HUDEP-2 (cell line): ENCODE data around the gene OGG1.
A peak's percentile ranks its signal among the peaks of the same experiment; 100 is the strongest.

ENCODE experiments used
- DNase-seq, 76 experiments: peaks; one replicate each; lab custom pipeline; 2025; ENCODE audit not compliant: unreplicated experiment in 76 of 76; lab: John Stamatoyannopoulos, UW

The OGG1 gene

GRCh38 chr3:9781978-9782603, 32.3 kb downstream of the OGG1 start:
- peak in 29 of 76 experiments; percentile 1 to 73 (median 28) for DNase-seq

GRCh38 chr3:9782770-9783169, 33.0 kb downstream of the OGG1 start:
- DNase-seq, result peak in 11 of 76 experiments; percentile 6 to 31 (median 18)

- DNase-seq, result no peak
Observed at GRCh38 chr3:9783954-9784353, 34.2 kb downstream of the OGG1 start.

- DNase-seq, result no peak
Observed at GRCh38 chr3:9784965-9785364, 35.2 kb downstream of the OGG1 start.

GRCh38 chr3:9785602-9786001, 35.9 kb downstream of the OGG1 start:
- peak in 28 of 76 experiments; percentile 7 to 52 (median 22) for DNase-seq

- peak in 6 of 76 experiments; percentile 21 to 49 (median 27) for DNase-seq
Observed at GRCh38 chr3:9786209-9786739, 36.5 kb downstream of the OGG1 start.

- peak in 7 of 76 experiments; percentile 1 to 12 (median 9) for DNase-seq
Observed at GRCh38 chr3:9786825-9787669, 37.3 kb downstream of the OGG1 start.

GRCh38 chr3:9787714-9788113, 38.0 kb downstream of the OGG1 start:
- no peak for DNase-seq

GRCh38 chr3:9791127-9791526, 41.4 kb downstream of the OGG1 start:
- no peak for DNase-seq

- DNase-seq, result no peak
Observed at GRCh38 chr3:9791790-9792404, 42.1 kb downstream of the OGG1 start.

GRCh38 chr3:9792405-9793160, 42.8 kb downstream of the OGG1 start, which contains the start of the genes ARPC4 and TADA3:
ARPC4 (plus strand) TSS chr3:9793082; CDS start chr3:9793122, 40 bp downstream.
TADA3 (minus strand) TSS chr3:9792473; CDS start chr3:9791466, 1,007 bp downstream.
- DNase-seq, result peak; percentile 16 to 96 (median 89)

- peak in 22 of 76 experiments; percentile 8 to 43 (median 22) for DNase-seq
Observed at GRCh38 chr3:9793161-9793781, 43.5 kb downstream of the OGG1 start.

GRCh38 chr3:9794400-9794799, 44.6 kb downstream of the OGG1 start:
- DNase-seq, result no peak

GRCh38 chr3:9795207-9795606, 45.5 kb downstream of the OGG1 start:
- DNase-seq, result no peak

- no peak for DNase-seq
Observed at GRCh38 chr3:9797196-9797945, 47.6 kb downstream of the OGG1 start.

- DNase-seq, result no peak
Observed at GRCh38 chr3:9800529-9800928, 50.8 kb downstream of the OGG1 start.

GRCh38 chr3:9803494-9803893, 53.7 kb downstream of the OGG1 start:
- no peak for DNase-seq

- no peak for DNase-seq
Observed at GRCh38 chr3:9804996-9805395, 55.2 kb downstream of the OGG1 start.

GRCh38 chr3:9806137-9806536, 56.4 kb downstream of the OGG1 start:
- no peak for DNase-seq
